Measurements from ENCODE around the gene AGAP1.

AGAP1 gene

DNA sequence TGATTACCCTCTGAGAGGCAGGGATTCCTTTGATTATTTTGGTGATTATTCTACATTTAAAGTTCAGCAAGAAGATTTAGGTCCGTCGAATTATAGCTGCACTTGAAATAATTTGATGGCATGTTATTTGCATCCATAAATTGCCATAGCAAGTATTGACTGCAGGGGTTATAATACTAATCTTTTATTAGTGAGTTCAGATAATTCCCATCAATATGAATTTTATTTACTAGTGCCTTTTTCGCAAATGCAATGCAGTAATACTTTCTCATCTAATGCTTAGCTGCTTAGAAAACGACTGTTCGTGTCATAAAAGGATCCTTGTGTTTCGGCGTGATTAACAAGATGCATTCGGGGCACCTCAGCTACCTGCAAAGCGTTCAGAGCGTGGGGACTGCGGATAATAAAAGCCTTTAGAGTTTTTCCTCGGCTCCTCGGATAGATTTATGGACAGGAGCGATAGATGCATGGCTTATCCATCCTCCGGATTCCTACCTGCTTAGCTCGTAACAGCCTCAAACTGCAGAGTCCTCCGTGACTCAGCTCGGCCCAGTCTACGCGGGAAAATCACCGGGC is 676.8 kb downstream of the AGAP1 start:
- DNase-seq: no peak

DNA sequence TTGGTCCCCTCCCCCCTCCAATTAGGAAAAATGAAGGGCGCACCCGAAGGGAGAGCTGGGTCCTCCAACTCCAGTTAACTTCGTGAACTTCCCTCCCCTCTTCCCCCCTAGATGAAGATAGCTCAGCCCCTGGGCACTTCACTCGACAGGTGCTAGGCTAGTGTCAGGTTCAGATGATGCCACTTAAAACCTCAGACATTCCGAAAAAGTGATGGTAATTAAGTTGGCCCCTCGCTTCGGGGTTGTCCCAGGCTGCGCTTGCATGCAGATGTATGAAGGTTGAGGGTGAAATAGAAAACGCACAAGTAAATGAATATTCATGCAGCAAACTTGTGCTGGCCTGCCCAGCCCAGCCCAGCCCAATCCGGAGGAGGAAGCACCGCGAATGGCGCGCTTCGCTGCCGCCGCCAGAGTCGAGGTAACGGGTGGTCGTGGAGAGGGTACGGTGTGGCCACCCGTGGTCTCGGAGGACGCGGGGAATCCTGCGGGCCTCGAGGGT is 677.4 kb downstream of the AGAP1 start:
- no peak for DNase-seq

DNA sequence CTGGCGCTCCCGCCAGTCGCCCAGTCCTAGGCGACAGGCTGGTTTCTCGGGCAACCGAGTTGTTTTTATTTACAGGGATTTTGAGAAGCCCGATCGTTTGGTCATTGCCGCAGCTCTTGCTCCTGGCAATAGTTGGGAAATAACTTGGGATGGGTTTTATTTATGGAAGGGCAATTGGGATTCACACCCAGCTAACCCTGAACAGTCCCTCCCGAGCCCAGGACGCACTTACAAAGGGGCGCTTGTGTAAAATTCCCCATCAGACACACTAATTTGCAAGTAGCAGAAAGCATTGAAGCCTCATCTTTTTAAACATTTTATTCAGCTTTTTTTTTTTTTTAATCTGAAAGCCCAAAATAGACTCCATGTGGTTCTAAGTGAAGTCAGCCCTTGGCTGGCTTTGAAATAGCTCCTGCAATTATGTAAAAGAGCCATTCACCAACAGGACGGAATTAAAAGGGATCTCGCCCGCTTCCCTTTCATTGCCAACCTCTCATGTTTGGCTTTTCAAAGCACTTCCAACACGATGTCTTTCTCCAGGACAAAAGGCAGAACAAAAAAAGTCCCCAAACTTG is 677.9 kb downstream of the AGAP1 start:
- DNase-seq: no peak

DNA sequence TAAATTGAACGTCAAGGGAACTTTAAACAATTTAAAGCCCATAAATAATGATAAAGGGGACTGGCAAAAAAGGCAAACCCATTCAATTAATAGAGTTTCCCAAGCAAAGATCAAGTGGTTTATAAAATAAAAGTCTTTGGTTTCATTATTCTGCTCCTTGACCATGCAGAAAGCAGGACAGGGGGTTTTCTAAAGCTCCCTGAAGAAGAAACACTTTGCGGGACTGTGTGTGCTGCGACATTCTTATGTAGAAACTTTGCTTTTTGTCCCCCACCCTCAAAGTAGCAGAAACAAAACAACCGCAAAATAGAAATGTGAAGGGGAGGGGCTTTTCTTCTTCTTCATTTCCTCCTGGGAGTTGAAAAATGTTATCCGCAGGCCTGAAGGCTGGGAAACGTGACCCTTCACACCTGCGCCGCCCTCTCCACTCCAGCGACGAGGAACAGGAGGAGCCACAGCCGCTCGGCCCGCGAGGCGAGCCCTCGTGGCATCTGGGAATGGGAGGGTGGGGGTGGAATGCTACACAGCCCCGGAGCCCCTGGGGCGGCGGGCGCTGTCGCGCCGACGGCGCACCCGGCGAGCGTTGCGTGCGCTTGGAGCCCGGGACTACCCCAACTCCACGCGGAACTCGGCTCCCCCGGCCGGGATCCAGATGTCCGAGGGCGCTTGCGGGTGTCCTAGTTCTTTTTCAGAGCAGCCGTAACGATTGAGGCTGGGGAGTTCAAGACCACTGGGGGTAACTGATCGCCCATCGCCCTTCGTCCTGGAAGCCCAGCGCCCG is 678.6 kb downstream of the AGAP1 start:
- DNase-seq: no peak

DNA sequence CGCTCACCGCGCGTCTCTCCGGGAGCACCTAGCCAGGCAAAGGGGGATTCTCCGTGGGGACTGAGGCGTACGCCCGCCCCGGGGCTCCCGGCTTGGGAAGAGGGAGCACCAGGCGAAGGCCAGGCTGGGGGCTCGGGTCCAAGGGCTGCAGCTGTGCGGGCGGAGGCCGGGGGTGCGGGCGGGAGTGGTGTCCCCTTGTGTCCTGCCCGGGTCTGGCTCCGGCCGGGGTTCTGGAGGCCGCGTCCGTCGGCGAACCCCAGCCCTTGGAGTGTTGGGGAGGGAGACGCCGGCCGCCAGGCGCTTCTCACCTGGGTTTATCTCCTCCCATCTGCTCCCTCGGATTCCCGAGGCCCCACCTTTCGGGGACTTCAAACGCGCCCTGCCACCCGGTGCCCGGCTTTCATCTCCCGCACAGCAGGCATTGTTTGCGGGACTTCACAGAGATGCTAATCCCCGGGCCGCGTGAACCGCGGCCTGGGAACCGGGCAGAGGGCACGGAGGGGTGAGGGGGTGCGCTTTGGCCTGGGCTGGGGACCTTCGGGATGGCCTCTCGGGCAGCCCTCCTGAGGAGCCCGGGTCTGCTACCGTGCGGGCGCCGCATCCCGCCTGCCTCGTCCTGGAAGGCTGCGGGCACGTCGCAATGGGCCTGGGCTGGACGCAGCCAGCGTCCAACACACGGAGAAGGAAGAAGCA is 679.3 kb downstream of the AGAP1 start:
- no peak for DNase-seq

DNA sequence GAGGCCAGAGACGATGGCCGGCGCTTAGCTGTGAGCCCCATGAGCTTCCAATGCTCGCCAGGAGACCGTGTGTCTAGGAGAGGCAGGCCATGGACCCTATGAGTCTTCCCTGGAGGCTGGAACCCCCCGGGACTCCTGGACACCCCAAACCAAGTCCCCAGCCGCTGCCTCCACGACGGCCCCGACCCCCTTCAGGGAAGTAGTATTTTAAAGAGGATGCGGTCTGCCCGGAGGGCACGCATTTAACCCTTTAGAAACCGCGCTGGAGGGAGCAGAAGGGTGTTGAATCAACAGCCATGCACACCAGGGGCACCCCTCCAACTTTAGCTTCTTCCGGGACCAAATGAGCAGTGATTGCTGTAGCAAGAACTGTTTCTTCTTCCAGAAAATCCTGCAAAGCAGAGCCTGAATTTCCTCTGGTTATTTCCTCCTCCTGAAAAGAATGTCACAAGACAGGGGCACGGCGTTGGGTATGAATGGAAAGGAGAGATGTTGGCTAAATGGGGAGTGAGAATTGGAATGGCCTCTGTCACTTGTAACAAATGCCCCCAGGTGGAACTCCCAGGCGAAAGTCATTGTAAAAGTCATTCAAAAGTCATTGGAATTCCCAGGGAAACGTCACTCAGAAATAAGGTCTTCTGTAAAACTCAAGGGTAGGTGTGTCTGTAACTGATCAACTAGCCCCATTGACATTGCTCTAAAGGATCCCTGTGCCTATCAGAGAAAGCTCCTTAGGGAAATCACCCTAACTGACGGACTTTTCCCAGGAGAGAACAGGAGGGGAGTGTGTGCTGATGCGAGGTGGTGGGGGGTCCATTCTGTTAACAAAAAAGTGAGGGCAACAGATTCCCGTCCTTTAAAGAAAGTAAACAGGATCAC is 680.1 kb downstream of the AGAP1 start:
- DNase-seq: no peak

DNA sequence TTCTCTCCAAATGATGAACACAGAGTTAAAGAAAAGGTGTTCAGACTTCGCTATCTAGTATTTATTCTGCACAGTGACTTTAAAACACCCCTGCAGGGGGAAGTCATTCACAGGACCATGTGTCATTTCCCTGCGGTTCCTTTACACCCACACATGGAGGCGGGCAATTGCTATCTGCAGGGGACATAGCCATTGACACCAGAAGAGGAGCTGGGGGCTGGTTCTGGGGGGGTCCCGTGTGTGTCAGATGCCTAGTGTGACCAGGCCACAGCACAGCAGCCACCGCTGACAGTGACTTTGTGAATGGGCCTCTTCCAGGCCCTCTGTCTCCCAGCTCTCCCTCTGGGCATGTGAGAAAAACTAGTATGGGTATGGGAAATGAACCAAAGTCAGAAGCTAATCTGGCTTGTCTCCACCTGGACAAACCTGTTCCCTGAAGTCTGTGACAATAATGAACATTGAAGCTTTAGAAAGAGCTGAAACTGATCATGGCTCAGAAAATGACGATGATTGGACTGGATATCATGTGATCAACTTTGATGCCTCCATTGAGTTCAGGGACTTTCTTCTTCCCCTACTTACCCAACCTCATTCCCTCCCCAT is 681.8 kb downstream of the AGAP1 start:
- DNase-seq: no peak

DNA sequence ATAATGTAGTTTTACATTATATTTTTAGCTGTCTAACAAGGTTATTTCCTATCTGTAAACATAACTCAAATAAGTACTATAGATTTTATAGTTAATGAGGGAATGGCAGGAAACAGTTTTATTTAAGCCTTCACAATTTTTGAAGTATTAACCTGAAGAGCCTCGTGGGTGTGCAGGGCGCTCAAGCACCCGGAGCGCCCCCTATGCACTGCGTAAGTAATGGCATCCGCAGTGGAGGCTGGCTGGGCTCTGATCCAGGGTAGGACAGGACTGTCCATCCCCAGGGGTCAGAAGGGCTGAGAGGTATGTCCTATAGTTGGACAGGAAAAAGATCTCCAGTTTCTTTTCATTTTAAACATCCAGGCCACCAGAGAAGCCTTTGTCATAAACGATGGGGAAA is 682.6 kb downstream of the AGAP1 start:
- DNase-seq: no peak

DNA sequence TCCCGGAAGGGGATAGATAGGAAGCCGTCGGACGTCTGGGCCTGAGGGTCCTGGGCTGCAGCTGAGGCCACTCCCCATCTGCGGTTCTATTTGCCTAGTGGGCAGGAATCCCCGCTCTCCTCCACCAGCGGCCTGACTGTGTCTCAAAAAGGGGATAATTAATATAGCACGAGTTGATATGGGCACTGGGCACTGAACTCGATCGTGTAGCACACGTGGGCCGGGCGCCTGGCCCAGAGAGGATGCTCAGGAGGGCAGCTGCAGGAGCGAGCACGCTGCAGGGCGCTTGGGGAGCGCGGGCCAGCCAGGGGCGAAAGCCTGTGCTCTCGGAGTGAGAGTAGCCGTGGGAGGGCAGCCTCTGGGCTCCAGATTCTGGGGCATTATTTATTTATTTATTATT is 683.1 kb downstream of the AGAP1 start:
- DNase-seq: no peak

DNA sequence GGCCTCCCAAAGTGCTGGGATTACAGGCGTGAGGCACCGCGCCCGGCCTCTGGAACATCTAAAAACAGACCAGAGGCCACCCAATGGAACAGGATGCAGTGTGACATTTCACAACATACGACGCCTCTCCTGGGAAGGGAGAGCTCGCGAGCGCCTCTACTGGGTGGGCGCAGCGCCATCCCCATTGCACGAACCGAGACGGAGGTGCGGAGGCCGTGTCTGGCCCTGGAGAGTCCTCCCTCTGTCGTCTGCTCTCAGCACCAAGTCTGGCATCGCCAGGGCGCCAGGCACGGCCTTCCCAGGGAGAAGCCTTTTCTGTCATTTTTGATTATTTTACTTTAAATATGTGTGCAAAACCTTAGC is 683.7 kb downstream of the AGAP1 start:
- no peak for DNase-seq

DNA sequence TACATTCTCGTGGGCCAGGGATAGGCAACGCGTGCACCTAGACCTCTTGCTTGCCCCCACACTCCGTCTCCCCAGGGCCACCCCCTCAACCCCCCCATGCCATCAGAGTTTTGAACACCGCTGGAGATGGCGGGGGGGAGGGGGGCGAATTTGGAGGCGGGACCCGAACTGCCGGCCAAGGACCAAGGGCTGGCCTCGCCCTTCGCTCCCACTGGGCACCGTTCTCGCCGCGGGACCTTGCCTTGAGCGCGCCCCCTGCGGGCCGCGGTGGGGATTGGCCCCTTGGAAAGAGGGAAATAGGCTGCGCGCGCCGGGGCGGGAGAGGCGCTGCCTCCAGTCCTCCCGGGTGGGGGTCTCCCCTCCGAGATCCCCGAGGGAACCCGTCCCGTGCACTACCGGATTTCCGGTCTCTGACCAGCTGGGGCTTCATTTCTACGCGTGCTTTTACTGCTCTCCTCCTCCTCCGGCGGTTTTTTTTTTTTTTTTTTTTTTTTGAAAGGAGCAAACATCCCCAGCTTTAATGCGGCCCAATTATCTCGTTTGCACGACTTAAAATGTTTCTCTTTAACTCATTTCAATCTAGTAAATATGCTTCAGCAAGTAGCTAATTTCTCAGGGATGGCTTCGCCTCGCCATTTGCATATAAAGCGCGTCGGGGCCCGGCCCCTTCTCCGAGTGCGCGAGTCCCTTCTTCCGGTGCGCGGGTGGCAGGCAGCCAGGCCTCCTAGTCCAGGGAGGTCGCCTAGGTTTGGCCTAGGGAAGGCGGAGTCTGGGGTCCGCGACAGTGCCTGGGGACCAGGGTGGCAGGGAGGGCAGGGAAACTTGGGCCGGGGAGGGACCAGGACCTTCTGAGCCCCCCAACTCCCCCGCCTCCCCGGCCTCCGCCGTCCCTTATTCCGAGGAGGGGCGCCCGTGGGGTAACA is 684.4 kb downstream of the AGAP1 start:
- DNase-seq: no peak

DNA sequence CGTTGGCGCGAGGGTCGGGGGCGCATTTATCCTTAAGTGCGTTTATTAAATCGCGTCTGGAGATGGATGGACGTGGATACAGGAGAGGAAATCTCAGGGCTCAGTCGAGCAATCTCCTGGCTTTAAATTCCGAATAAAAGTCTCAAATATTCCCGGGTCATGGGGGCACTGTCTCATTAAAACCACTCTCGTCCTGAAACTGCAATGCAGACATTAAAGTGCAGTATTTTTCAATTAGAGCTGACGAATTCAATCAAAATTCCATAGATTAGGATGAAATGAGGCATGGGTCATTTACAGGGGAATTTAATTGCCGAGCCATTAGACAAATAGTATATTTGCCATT is 685.0 kb downstream of the AGAP1 start:
- DNase-seq: no peak

DNA sequence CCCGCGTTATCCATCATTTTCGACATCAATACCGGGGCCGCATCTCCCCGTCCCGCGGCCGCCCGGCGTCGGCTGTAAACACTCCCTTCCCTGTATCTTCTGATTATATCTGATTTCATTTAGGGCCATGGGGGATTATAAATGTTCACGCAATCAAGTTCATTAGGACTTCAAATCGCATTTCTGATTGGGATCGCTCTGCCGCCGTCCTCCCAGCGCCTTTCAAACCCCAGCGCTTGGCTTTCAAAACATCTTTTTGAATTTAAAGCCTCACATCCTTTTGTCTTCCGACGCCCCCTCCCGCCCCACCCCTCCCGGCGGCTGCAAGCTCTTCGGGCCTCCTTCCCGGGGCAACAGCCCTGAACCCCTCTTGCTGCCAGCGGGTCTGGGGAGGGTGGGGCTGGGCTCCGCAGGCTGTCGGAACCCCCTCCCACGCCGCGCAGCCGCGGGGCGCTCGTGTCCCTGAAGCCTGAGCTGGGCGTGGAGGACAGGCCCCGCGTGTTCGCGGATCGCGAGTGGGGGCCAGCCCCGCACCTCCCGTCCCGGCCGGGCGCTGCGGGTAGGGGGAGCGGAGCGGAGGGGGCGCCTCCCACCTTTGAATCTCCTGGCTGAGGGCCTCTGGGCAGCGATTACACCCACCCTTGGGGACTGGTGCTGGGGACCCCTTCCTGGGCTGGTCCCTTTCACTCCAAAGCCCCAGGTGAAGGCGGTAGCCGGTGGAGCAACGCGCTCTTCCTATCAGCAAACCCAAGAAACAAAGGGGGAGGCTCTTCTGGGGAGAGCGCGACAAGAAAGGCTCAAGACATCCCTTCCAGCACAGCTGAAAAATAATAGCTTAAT is 685.6 kb downstream of the AGAP1 start:
- DNase-seq: no peak

DNA sequence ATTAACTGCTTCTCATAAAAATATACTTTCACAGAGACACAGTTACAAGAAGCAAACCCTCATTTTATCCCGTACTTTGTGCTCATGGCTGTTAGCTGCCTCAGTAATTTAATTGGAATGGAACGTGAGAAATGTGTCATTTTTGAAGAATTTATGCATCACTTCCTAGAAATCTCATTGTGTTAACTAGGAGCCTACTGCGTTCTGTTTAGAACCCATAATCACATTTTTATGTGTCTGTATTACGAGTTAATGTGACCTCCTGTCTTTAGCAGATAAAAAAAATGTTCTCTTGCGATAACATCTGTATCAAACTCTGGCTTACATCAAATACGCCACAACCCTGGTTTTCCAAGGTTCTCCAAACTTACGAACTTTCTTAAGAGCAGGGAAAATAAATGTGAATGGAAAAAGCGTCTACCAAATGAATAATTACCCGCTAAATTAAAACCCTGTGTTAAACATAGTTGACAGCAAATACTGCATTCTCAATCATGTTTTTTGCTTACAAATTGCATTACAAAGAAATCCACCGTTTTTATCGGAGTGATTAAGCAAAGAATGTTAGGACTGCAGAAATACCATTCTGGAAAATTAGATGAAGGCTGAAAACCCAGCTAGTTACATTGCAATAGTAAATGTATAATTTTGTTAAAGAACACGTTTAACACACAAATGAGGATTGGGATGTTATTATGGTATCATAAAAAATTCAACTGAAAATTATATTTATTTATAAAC is 686.4 kb downstream of the AGAP1 start:
- DNase-seq: no peak

DNA sequence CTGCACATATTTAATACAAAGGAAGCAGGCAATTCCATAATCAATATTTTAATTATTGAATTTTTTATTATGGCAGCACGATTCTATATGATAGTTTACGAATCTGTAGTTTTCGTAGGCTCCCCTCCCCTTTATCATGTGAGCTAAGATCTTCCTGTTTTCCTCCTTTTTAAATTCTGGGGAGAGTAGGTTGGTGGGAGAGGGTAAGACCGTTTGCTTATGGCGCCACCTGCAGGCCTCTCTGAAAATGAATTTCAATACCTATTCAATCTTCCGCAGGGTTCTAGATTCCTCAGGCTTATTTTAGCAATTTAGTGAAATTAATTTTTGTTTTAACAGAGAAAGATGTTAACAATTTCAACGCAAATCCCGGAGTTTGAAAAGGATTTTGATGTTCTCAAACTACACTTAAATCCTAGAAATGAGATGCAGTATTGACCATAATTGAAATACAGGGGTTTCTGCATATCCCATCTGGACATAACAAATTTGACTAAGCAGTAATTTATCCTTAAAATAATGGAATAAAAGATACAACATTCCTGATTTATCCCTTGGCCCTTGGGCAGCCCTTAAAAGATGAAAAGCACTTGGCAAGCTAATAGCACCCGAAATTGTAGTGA is 687.1 kb downstream of the AGAP1 start:
- DNase-seq: no peak

Measured in stimulated activated naive CD4-positive, alpha-beta T cell (primary cell).